M059J (cell line): ENCODE measurements around the gene BAIAP2. TPM values are rescaled to one million over a fixed set of nuclear protein-coding genes. Genes with fewer than 3 reads are reported as not detected.
A peak's percentile ranks its signal among the peaks of the same experiment; 100 is the strongest.

ENCODE experiments used
- DNase-seq: peaks from one replicate; pipeline ENCODE4 v3.0.0-alpha.2; 2012; ENCODE audit warnings: low read depth
- total RNA-seq: library from RNA; depleted of rRNA; stranded (reverse); fragments of >200 nt; shearing (Covaris generic); gene quantifications from 2 replicates; pipeline ENCODE4 v1.2.3, GENCODE V29; 2014; rRNA removed

The BAIAP2 gene
- total RNA-seq, 1 experiment from 2014 or later: 21.8 TPM

- DNase-seq: no peak
Observed at GRCh38 chr17:81158688-81159590, 124.0 kb downstream of the BAIAP2 start.

- no peak for DNase-seq
Observed at GRCh38 chr17:81159611-81160265, 124.8 kb downstream of the BAIAP2 start.

- no peak for DNase-seq
Observed at GRCh38 chr17:81160306-81160705, 125.4 kb downstream of the BAIAP2 start.

- peak; percentile 19 for DNase-seq
Observed at GRCh38 chr17:81160747-81161453, 125.9 kb downstream of the BAIAP2 start.

GRCh38 chr17:81161536-81161935 lies 126.6 kb downstream of the BAIAP2 start:
- DNase-seq: no peak

DNA sequence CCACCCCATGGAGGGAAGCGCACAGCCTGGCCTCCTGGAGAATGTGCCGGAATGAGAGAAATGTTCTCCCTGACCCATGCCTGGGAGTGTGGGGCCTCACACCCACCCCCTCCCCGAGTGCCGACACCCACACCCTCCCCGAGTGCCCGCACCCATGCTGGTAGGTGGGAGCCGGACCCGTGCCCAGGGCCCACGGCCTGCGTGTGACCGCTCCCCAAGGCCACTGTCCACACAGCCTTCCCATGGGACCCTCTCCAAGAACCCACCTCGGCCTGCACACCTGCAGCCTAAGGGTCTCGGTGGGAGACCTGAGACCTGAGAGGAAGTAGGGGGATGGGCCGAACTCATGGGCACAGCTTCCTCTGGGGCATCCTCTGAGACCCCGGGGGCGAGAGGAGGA lies 127.0 kb downstream of the BAIAP2 start:
- DNase-seq: no peak

DNA sequence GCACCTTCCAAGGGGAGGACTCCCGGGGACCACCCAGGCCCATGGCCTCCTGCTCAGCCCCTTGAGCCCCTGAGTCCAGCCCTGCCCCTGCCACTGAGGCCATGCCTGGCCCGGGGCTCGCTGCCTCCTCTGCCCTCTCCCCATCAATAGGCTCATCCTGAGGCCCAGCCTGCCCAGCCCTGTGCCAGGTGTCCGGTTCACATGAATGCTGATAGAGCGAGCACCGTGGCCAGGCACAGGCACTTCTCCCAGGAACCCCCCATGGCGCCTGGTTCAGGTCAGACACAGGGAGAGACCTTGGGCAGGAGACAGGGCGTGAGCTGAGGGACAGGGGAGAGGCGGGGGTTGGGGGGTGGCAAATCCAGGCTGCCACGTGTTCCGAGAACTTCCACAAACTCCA lies 127.5 kb downstream of the BAIAP2 start:
- no peak for DNase-seq

DNA sequence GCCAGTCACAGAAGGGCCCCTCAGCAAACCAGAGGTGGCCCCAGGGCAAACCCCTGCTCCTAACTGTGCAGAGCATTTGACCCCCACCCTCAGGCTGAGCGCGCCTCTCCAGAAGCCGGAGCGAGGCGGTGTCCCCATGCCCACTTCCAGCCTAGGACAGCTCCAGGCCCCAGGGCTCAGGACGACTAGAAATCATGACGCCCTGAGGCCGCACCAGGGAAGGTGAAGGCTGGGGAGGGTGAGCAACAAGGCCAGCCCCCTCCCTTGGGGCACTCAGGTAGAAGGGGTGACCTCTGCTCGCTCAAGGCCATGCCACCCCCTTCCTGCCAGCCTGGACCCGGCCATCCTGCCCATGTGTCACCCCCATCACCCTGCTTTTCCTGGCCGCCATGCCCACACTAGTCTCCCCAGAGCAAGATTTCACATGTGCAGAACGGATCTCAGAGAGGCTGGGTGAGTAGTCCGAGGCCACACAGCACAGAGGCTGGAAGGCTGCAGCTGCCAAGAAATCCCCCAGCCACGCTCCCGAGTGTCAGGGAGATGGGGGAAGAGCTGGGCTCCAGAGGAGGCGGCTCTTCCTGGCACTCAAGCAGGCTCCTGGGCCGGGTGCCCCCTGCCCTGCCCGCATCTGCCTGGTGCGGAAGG lies 128.2 kb downstream of the BAIAP2 start:
- DNase-seq: no peak

DNA sequence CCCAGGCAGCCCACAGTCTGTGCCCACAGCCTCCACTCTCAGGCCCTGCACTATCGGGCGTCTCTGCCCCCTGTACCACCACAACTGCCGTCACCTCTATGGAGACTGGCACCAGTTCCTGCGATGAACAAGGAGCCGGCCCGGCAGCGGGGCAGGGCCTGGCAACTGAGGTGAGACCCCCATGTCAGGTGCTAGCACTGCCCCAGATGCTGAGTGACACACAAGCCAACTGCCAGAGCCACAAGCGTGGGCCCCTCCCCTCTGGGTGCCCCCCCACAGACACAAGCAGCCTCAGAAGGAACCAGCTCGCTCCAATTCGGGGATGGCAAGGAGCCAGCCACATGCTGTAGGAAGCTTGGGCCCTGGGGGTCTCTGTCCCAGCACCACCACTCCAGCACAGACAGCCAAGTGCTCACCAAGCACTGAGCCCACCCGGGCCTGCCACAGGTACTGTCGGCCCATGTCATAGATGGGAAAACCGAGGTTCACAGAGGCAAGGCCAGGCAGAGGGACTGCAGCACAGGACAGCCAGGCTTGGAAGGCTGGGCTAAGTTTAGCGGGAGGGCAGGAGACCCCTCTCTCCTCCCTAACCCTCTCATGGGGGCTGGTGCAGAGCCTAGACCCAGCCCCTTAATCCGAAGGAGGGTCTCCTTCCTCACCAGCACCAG lies 128.9 kb downstream of the BAIAP2 start:
- DNase-seq: no peak

- no peak for DNase-seq
Observed at GRCh38 chr17:81164371-81165245, 129.7 kb downstream of the BAIAP2 start.

DNA sequence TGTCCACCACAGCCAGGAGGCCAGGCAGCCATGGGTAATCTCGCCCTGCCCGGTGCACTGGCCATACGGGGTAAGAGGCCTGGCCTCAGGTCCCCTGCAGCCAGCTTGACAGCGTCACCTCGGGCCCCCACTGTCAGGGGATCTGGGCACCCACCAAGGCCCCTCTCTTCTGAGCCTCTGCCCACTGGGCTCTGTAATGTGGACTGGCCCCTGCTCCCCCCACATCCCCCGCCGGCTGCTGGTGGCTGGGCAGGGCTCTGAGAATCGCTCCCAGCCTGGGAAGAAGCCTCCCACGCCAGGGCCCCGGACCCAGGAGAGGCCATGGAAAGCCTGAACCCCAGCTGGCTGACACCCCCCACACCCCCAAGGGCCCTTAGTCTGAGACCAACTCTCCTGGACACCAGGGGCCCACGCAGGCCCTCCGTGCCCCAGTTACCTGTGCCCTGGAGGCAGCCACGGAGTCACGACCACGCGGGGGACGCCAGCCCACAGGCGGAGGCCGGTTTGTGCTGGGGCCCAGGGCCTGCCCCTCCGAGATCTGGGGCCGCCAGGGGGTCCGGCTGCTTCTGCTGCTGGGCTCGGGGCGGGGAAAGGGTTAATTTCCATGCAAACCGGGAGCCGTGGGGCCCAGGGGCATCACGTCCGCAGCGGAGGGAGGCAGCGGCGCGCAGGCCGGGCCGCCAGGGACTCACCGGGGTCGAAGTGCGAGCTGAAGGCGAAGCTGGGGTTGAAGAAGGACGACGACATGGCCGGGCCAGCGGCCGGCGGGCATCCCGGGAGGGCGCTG lies 130.5 kb downstream of the BAIAP2 start, which contains the start of gene PVALEF:
Gene PVALEF, plus strand, starts transcription at position 262 of the 787 bp plus-strand sequence. CDS start 15,720 bp downstream, outside the sequence.
- no peak for DNase-seq

DNA sequence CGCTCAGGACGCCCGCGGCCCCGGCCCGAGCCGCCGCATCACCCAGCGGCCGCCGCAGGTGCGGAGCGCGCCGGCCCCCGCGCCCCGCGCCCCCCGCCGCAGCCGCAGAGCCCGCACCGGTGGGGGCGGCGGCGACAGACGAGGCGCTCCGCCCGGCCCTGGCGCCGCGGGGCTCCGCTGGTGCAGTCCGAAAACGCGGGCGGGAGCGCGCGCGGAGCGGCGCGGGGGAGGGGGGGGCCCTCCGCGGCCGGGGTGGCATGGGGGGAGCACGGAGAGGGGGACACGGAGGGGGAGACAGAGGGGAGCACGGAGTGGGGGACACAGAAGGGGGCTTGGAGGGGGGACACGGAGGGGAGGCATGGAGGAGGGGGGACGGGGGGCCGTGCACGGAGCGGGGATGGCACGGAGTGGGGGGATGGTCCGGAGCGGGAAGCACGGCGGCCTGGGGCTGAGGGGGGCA lies 131.1 kb downstream of the BAIAP2 start, which contains the start of gene AATK:
Gene AATK, minus strand, starts transcription at position 189 of the 460 bp plus-strand sequence. CDS start 229 bp downstream, outside the sequence.
- DNase-seq: no peak

Other genes starting within 250 kb of the BAIAP2 start
- gene CHMP6, start 43.3 kb upstream of the BAIAP2 start, total RNA-seq: 8.0 and 19.7 TPM in 2 replicates
- not detected in 2 replicates for gene PVALEF, start 130.4 kb downstream of the BAIAP2 start, total RNA-seq
- gene AATK, start 131.1 kb downstream of the BAIAP2 start, total RNA-seq: 0.10 TPM in 1 of 2 replicates, not detected in the other
- gene CEP131, start 187.8 kb downstream of the BAIAP2 start, total RNA-seq: 7.8 and 18.2 TPM in 2 replicates
- gene TEPSIN, start 203.9 kb downstream of the BAIAP2 start, total RNA-seq: 11.1 and 12.9 TPM in 2 replicates
- gene NDUFAF8, start 204.2 kb downstream of the BAIAP2 start, total RNA-seq: 20.1 and 20.6 TPM in 2 replicates